NB4 (cell line): ENCODE results near the gene RRP7A.

Source experiments
- MYC ChIP-seq: IDR thresholded peaks from 2 replicates; pipeline ENCODE4 v1.6.1; 2011; ENCODE audit warnings: low read depth, low read length
- POLR2A ChIP-seq: IDR thresholded peaks from 2 replicates; pipeline ENCODE4 v1.6.1; 2011; ENCODE audit warnings: mild to moderate bottlenecking; ENCODE audit not compliant: insufficient read length; ENCODE audit errors: extremely low read depth
- TF ChIP-seq, protein P1 (sequence below): IDR thresholded peaks from one replicate; pipeline ENCODE4 v1.5.1; 2012; ENCODE audit warnings: low read depth, low read length
- TF ChIP-seq, protein P2 (sequence below): IDR thresholded peaks from 2 replicates; pipeline ENCODE4 v1.6.1; 2011; ENCODE audit warnings: low read depth, low read length

DNA sequence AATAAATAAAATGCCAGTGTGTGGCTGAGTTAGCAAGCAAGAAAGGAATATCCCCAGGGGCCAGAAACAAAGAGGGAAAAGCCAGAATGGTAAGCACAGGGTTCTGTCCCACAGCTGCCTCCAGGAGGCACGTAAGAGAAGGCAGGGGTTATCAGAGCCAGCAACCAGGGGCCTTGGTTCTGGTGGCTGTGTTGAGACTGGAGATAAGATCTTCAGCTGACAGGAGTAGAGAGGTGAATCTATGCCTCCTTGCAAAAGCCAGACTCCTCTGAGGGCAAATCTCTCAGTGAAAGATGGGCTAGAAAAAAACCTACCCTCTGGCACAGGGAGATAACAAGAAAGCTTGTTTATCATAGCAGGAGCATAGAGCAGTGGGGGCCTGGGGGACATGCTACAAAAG, 57.6 kb downstream of the RRP7A start:
- no peak for TF ChIP-seq POLR2A
- TF ChIP-seq, protein P1, sequence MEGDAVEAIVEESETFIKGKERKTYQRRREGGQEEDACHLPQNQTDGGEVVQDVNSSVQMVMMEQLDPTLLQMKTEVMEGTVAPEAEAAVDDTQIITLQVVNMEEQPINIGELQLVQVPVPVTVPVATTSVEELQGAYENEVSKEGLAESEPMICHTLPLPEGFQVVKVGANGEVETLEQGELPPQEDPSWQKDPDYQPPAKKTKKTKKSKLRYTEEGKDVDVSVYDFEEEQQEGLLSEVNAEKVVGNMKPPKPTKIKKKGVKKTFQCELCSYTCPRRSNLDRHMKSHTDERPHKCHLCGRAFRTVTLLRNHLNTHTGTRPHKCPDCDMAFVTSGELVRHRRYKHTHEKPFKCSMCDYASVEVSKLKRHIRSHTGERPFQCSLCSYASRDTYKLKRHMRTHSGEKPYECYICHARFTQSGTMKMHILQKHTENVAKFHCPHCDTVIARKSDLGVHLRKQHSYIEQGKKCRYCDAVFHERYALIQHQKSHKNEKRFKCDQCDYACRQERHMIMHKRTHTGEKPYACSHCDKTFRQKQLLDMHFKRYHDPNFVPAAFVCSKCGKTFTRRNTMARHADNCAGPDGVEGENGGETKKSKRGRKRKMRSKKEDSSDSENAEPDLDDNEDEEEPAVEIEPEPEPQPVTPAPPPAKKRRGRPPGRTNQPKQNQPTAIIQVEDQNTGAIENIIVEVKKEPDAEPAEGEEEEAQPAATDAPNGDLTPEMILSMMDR, result no peak
- TF ChIP-seq, protein P2, sequence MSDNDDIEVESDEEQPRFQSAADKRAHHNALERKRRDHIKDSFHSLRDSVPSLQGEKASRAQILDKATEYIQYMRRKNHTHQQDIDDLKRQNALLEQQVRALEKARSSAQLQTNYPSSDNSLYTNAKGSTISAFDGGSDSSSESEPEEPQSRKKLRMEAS, result no peak
- TF ChIP-seq MYC, result no peak
